ENCODE results near the gene EBF3.

- TF ChIP-seq CTCF (IDR thresholded peaks at IDR 0.05): no peak
- no peak for TF ChIP-seq POLR2A (IDR thresholded peaks at IDR 0.05)
- TF ChIP-seq POLR2AphosphoS5 (IDR thresholded peaks at IDR 0.05): no peak
Measured at GRCh38 chr10:129917936-129918335, 46.1 kb downstream of the EBF3 start.

Measured in suprapubic skin (tissue), 4 donors.